Body of pancreas (tissue), 4 donors: Measurements from ENCODE around the gene DNAJC6. TPM values are rescaled to one million over a fixed set of nuclear protein-coding genes. Genes with fewer than 3 reads are reported as not detected.
A peak's percentile ranks its signal among the peaks of the same experiment; 100 is the strongest.

Experiments used
- ATAC-seq: fragments of 150-250 bp; one replicate; pipeline ENCODE4 v1.9.1; 2016
- DNase-seq, 4 donors: peaks; one replicate each; pipeline ENCODE4 v3.0.0-alpha.2; 2019
- H3K27ac ChIP-seq, 4 donors: fragments of 200-600 bp; sonication (generic); 1 replicate in 3 of 4; 2 replicates in 1 of 4; pipeline versions ENCODE4 v1.5.1 to v1.6.1; 2016 to 2019; ENCODE audit warnings: mild to moderate bottlenecking in 1 of 4, mixed read lengths in 1 of 4, moderate library complexity in 1 of 4
- H3K27me3 ChIP-seq, 2 donors: fragments of 200-600 bp; sonication (generic); one replicate each; pipeline ENCODE4 v1.6.0; 2016; ENCODE audit warnings: mild to moderate bottlenecking in 1 of 2
- H3K36me3 ChIP-seq, 2 donors: fragments of 200-600 bp; sonication (generic); replicated peaks in 1 of 2; 2 replicates each; pipeline ENCODE4 v1.5.1; 2016; ENCODE audit warnings: low read depth in 2 of 2; ENCODE audit not compliant: insufficient read depth in 1 of 2
- H3K4me1 ChIP-seq: fragments of 200-600 bp; sonication (generic); one replicate; pipeline ENCODE4 v1.6.0; 2016
- H3K4me3 ChIP-seq, 2 donors: fragments of 200-600 bp; sonication (generic); 1 replicate in 1 of 2; 2 replicates in 1 of 2; pipeline ENCODE4 v1.5.1; 2016 to 2019
- H3K9me3 ChIP-seq, 3 donors: fragments of 200-600 bp; sonication (generic); 1 replicate in 2 of 3; 2 replicates in 1 of 3; pipeline ENCODE4 v1.5.1; 2016
- POLR2A ChIP-seq, 3 donors: fragments of 450-650 bp; IDR thresholded peaks; one replicate each; pipeline ENCODE4 v1.6.1; 2016; ENCODE audit warnings: antibody characterized with exemption in 3 of 3, mild to moderate bottlenecking in 2 of 3
- WGBS, 2 donors: methylation state at CpG; one replicate each; pipeline ENCODE4 v1.1.5; 2017; 5-methylcytosine and 5-hydroxymethylcytosine counted together
- intact Hi-C: fragments of 100-400 bp; cut with DNase I; formaldehyde crosslinking; loops from one replicate; pipeline ENCODE4 v1.15.1; 2023
- total RNA-seq, 2 donors: library from RNA; depleted of rRNA; stranded (reverse); fragments of >200 nt; gene quantifications; one replicate each; pipeline ENCODE4 v1.1.0, GENCODE V29; 2016
- TF ChIP-seq, protein P1 (sequence below), 7 experiments: fragments of 450-650 bp in 4 of 7; fragments of 200-600 bp in 3 of 7; sonication (generic) in 3 of 7; IDR thresholded peaks; one replicate each; pipeline ENCODE4 v1.5.1; 2016 to 2019; ENCODE audit warnings: antibody characterized with exemption in 7 of 7

The DNAJC6 gene
- total RNA-seq, 2 donors from 2014 or later, result 0.99 to 2.3 TPM

DNA sequence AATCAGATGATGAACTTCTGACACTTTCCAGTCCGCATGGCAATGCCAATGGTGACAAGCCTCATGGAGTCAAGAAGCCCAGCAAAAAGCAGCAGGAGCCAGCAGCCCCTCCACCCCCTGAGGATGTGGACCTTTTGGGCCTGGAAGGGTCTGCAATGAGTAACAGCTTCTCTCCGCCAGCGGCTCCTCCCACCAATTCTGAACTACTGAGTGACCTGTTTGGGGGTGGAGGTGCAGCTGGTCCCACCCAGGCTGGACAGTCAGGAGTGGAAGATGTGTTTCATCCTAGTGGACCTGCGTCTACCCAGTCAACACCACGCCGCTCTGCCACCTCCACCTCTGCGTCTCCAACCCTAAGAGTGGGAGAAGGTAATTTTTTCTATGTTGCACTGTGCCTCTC, 83.2 kb downstream of the DNAJC6 start:
- H3K27me3 ChIP-seq, result no peaks in the 10 kb centered on the region
- peaks cover 7% of the 10 kb centered on the region for H3K4me1 ChIP-seq
- no peak for TF ChIP-seq POLR2A (IDR thresholded peaks at IDR 0.05)
- TF ChIP-seq, protein P1, sequence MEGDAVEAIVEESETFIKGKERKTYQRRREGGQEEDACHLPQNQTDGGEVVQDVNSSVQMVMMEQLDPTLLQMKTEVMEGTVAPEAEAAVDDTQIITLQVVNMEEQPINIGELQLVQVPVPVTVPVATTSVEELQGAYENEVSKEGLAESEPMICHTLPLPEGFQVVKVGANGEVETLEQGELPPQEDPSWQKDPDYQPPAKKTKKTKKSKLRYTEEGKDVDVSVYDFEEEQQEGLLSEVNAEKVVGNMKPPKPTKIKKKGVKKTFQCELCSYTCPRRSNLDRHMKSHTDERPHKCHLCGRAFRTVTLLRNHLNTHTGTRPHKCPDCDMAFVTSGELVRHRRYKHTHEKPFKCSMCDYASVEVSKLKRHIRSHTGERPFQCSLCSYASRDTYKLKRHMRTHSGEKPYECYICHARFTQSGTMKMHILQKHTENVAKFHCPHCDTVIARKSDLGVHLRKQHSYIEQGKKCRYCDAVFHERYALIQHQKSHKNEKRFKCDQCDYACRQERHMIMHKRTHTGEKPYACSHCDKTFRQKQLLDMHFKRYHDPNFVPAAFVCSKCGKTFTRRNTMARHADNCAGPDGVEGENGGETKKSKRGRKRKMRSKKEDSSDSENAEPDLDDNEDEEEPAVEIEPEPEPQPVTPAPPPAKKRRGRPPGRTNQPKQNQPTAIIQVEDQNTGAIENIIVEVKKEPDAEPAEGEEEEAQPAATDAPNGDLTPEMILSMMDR (IDR thresholded peaks at IDR 0.05), result no peak
- no peak overlapping the region for H3K4me3 ChIP-seq
- H3K9me3 ChIP-seq, result no peaks in the 10 kb centered on the region
- ATAC-seq (no peak), DNase-seq (no peak)
- intact Hi-C loops, result no loop called here
- H3K27ac ChIP-seq, result no peak overlapping the region
- 94 to 97% methylated on average over 7 of the region's 7 CpGs for WGBS, 2 donors
- no peaks in the 10 kb centered on the region for H3K36me3 ChIP-seq

DNA sequence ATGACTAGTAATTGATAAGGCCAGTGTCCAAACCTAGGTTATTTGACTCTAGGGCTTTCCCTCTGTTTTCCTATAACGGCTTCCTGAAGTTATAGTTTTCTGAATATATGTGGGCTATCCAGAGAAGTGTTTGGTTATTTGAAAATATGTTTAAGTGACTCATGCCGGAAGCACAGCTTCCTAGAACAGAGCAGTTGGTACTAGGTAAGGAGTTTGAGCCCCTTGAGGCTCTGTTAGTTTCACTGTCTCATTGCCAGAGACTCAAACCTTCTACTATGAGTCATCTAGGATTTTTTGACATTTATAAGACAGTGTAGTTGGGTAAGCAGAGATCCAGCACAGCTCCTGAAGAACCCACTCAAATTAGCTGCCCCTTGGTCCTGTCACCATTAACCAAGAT, 84.0 kb downstream of the DNAJC6 start:
- no peaks in the 10 kb centered on the region for H3K27me3 ChIP-seq
- DNase-seq, result no peak
- peaks cover 7% of the 10 kb centered on the region for H3K4me1 ChIP-seq
- WGBS, 2 donors, result 85 to 89% methylated on average over 2 of the region's 2 CpGs
- H3K36me3 ChIP-seq, result no peaks in the 10 kb centered on the region
- intact Hi-C loops, result no loop called here
- H3K27ac ChIP-seq, result no peak overlapping the region
- no peak for ATAC-seq
- TF ChIP-seq, protein P1 (IDR thresholded peaks at IDR 0.05), result no peak
- TF ChIP-seq POLR2A (IDR thresholded peaks at IDR 0.05), result no peak
- H3K9me3 ChIP-seq, result no peaks in the 10 kb centered on the region
- no peak overlapping the region for H3K4me3 ChIP-seq

DNA sequence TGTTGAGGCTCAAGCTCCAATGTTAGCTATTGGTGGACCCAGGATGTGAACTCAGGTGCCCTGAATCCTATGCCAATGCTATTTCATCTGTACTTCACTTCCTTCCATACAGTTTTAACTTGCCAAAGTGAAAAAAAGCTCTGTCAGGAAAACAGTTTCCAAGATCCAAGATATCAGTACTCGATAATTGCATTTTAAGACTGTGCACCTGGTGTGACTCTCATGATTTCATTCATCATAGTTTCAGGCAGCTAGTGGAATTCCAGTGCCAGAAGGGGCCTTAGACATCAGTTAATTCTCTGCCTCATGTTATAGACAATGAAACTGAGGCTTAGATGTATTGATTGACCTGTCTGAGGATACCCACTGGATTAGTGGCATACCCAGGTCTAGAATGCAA, 84.6 kb downstream of the DNAJC6 start:
- WGBS, 2 donors, result 40 to 43% methylated on average over 1 of the region's 1 CpG

DNA sequence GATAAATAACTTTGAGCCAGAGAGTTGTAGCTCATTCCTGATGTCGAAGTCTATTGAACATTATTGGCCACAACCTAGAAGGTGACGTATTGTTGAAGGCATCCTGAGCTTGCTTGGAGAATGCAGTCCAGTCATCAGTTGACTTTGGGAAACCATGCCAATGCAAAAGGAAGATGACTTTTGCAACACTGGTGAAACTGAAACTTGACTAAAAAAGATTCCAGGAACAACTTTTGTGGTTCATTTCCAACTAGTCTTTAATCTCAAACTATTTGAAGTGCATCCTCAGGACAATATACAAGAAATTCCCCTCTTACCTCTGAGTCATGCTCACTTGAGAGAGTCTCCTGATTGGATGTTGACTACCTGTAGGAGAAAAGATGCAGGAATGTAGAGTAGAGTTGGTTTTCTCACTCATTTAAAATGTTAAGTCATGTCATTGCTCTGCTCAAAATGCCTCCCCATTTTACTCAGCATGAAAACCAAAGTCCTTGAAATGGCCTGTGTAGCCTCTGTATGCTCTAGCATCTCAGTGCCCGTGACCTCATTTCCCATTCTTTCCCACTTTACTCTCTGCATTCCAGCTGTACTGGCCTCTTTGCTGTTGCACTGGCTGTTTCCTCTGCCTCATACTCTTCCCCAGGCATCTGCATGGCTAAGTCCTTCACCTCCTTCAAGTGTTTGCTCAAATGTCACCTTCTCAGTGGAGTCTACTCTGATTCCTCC, 86.7 kb downstream of the DNAJC6 start:
- no peak for ATAC-seq
- no peak overlapping the region for H3K27ac ChIP-seq
- H3K4me3 ChIP-seq, result no peak overlapping the region
- WGBS, 2 donors, result 90 to 95% methylated on average over 3 of the region's 3 CpGs
- H3K36me3 ChIP-seq, result no peaks in the 10 kb centered on the region
- no peaks in the 10 kb centered on the region for H3K27me3 ChIP-seq
- H3K4me1 ChIP-seq, result peaks cover 7% of the 10 kb centered on the region
- no peaks in the 10 kb centered on the region for H3K9me3 ChIP-seq
- intact Hi-C loops, result no loop called here
- no peak for DNase-seq
- TF ChIP-seq, protein P1 (IDR thresholded peaks at IDR 0.05), result no peak
- TF ChIP-seq POLR2A (IDR thresholded peaks at IDR 0.05), result no peak

More for the DNA sequence above, 84.6 kb downstream of the DNAJC6 start:
- Histone ChIP-seq H3K9me3 (no peaks in the 10 kb centered on the region), H3K27me3 (no peaks in the 10 kb centered on the region), H3K4me1 (peaks cover 7% of the 10 kb centered on the region), H3K27ac (no peak overlapping the region), H3K4me3 (no peak overlapping the region), H3K36me3 (no peaks in the 10 kb centered on the region)
- intact Hi-C loops, result no loop called here
- TF ChIP-seq POLR2A (IDR thresholded peaks at IDR 0.05), result no peak
- TF ChIP-seq, protein P1 (IDR thresholded peaks at IDR 0.05), result no peak
- ATAC-seq, result peak; percentile 40
- DNase-seq, result peak in 2 of 4 donors; percentile 11 to 35

DNA sequence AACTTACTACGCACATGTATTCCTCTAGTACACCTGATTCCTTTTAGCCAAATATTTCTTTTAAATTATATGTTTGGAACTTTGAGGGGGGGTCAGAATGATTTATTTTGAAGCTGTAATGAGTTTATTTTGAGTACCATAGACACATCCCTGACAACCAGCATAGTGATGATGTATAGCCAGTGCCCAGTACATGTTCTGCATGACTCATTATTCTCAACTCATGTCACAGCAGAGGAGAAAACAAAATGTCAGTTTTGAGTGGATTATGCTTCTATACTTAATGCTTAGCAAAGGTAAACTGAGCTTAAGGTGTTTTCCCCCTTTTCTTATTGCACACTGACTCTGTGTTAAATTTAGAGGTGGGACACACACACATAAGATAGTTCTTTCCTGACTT, 88.7 kb downstream of the DNAJC6 start:
- Histone ChIP-seq H3K4me3 (no peak overlapping the region), H3K27ac (no peak overlapping the region), H3K9me3 (no peaks in the 10 kb centered on the region), H3K4me1 (peaks cover 7% of the 10 kb centered on the region), H3K36me3 (no peaks in the 10 kb centered on the region), H3K27me3 (no peaks in the 10 kb centered on the region)
- DNase-seq (no peak), ATAC-seq (no peak)
- intact Hi-C loops, result no loop called here
- WGBS, 2 donors, result 97 to 100% methylated on average over 1 of the region's 1 CpG
- no peak for TF ChIP-seq POLR2A (IDR thresholded peaks at IDR 0.05)
- TF ChIP-seq, protein P1 (IDR thresholded peaks at IDR 0.05), result no peak
